Lower leg skin (tissue), 4 donors: ENCODE results near the gene SLC5A2. TPM values are rescaled to one million over a fixed set of nuclear protein-coding genes. Genes with fewer than 3 reads are reported as not detected.
"Not testable (repeated sequence)": the region's sequence is repeated elsewhere in the genome, so short reads cannot be mapped to it uniquely, and the experiment has no call there.

Source experiments
- DNase-seq, 2 donors: peaks; one replicate each; pipeline ENCODE4 v3.0.0-alpha.2; 2019; ENCODE audit warnings: low spot score in 2 of 2
- H3K4me3 ChIP-seq: fragments of 200-600 bp; sonication (generic); 2 replicates; pipeline ENCODE4 v1.5.1; 2017; ENCODE audit warnings: mild to moderate bottlenecking, low read depth; ENCODE audit not compliant: poor library complexity, severe bottlenecking
- POLR2A ChIP-seq, 2 donors: fragments of 450-650 bp; IDR thresholded peaks; one replicate each; pipeline ENCODE4 v1.6.1; 2016 to 2017; ENCODE audit warnings: antibody characterized with exemption in 2 of 2, mild to moderate bottlenecking in 1 of 2, moderate library complexity in 1 of 2
- WGBS, 2 donors: methylation state at CpG; one replicate each; pipeline ENCODE4 v1.1.5; 2018; 5-methylcytosine and 5-hydroxymethylcytosine counted together
- intact Hi-C: fragments of 100-400 bp; cut with DNase I; formaldehyde crosslinking; loops from one replicate; pipeline ENCODE4 v1.15.0; 2023; ENCODE audit warnings: low total_unique reads
- total RNA-seq, 4 donors: library from RNA; depleted of rRNA; stranded (reverse); fragments of >200 nt; gene quantifications; one replicate each; pipeline ENCODE4 v1.1.0, GENCODE V29; 2016
- TF ChIP-seq, protein P1 (sequence below), 3 donors: fragments of 450-650 bp; IDR thresholded peaks; one replicate each; pipeline ENCODE4 v1.5.1; 2016; ENCODE audit warnings: antibody characterized with exemption in 3 of 3, mild to moderate bottlenecking in 3 of 3, moderate library complexity in 2 of 3

SLC5A2 gene
- total RNA-seq, 4 donors from 2014 or later: 0.17 to 0.27 (median 0.21) TPM

DNA sequence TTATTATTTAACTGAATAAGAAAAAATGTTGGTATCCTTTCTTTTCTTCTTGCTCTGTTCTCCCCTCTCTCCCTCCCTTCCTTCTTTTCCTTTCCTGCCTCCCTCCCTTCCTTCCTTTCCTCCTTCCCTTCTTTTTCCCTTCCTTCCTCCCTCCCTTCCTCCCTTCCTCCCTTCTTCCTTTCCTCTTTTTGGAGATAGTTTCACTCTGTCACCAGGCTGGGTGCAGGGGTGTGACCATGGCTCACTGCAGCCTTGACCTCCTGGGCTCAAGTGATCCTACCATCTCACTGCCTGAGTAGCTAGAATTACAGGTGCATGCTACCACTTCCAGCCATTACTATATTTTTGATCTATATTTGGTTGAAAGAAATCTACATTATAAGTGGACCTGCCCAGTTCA is 31.0 kb downstream of the SLC5A2 start:
- no peak overlapping the region for H3K4me3 ChIP-seq
- intact Hi-C loops: no loop called here
- DNase-seq: no peak
- TF ChIP-seq, protein P1, sequence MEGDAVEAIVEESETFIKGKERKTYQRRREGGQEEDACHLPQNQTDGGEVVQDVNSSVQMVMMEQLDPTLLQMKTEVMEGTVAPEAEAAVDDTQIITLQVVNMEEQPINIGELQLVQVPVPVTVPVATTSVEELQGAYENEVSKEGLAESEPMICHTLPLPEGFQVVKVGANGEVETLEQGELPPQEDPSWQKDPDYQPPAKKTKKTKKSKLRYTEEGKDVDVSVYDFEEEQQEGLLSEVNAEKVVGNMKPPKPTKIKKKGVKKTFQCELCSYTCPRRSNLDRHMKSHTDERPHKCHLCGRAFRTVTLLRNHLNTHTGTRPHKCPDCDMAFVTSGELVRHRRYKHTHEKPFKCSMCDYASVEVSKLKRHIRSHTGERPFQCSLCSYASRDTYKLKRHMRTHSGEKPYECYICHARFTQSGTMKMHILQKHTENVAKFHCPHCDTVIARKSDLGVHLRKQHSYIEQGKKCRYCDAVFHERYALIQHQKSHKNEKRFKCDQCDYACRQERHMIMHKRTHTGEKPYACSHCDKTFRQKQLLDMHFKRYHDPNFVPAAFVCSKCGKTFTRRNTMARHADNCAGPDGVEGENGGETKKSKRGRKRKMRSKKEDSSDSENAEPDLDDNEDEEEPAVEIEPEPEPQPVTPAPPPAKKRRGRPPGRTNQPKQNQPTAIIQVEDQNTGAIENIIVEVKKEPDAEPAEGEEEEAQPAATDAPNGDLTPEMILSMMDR (IDR thresholded peaks at IDR 0.05): no peak
- TF ChIP-seq POLR2A (IDR thresholded peaks at IDR 0.05): no peak

DNA sequence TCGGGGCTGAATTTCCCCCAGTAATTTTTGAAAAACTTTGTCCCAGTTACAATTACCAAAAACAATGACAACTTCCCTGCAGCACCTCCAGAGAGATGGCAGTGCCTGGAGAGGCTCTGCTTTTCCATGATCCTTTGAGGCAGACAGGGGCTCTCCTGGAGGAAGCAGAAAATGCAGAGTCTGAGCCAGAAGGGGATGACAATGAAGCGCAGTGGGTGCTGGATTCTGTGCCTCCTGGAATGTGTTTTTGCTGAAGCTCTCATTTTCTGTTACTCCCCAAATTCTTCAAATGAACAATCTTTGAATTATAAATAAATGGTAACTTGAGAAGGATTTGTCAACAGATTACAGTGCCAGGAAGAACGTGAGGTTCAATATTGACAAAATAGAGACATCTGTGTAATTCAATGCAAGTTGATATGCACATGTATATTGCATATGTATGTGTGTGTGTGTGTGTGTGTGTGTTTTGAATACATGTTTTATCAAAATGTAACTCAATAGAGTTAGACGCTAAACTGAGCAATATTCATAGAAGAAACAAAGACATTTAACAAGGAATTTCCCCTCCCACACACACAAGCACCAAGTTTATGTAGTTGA is 35.0 kb downstream of the SLC5A2 start:
- H3K4me3 ChIP-seq: no peak overlapping the region
- DNase-seq: peak in 1 of 2 donors; percentile 8
- intact Hi-C loops: no loop called here
- WGBS, 2 donors: 76% methylated on average over 4 of the region's 4 CpGs
- TF ChIP-seq POLR2A (IDR thresholded peaks at IDR 0.05): no peak
- TF ChIP-seq, protein P1 (IDR thresholded peaks at IDR 0.05): no peak

DNA sequence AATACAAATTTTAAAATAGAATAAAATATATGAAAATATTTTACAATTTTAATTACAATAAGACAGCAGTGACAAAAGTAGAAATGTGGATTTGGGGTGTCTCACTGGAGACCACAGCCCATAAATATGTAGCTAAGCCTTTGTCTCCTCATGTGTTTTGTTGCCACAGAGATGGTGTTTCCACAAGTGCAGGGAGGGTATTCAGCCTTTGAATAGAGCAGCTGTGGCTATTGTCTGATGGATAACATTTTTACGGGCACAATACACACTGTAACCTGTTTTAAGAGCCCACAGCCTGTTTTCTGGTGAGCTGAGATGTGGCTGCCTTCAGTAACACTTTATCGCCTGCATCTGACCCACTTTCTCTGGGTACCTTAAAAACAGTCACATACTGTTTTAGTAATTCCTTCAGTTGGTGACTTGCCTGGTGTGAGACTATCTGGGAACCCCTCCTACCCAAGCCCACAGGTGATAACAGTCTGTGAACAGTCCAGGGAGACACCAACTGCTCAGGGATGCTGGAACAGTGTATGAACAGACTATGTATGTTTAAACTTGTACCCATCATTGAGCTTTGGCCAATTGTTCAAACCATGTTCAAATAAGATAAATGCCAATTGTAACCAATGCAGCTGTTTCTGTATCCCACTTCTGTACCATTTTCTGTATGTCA is 37.0 kb downstream of the SLC5A2 start:
- TF ChIP-seq POLR2A (IDR thresholded peaks at IDR 0.05): no peak
- TF ChIP-seq, protein P1 (IDR thresholded peaks at IDR 0.05): no peak
- no peak overlapping the region for H3K4me3 ChIP-seq
- intact Hi-C loops: no loop called here
- no peak for DNase-seq
- 75 to 88% methylated on average over 2 of the region's 2 CpGs for WGBS, 2 donors

DNA sequence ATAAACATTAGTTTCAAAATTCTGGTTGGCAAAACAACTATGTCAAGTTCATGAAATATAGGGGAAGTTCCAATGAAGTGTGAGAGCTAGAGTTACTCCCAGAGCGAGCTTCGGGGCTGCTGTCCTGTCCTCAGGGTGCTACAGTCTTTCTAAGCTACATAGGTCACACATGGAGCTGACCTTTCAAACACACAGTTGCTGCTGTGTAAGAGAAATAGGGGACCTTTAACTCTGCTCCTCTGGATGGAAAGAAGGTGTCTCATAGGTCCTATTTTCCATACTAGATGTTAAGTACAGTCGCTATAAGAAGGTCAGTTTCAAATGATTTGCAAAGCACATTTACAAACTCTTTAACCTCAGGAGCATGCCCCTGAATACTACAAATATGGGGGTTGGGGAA is 38.4 kb downstream of the SLC5A2 start:
- no peak for TF ChIP-seq POLR2A (IDR thresholded peaks at IDR 0.05)
- TF ChIP-seq, protein P1 (IDR thresholded peaks at IDR 0.05): no peak
- DNase-seq: no peak
- 74 to 83% methylated on average over 3 of the region's 3 CpGs for WGBS, 2 donors
- intact Hi-C loops: no loop called here
- H3K4me3 ChIP-seq: no peak overlapping the region

DNA sequence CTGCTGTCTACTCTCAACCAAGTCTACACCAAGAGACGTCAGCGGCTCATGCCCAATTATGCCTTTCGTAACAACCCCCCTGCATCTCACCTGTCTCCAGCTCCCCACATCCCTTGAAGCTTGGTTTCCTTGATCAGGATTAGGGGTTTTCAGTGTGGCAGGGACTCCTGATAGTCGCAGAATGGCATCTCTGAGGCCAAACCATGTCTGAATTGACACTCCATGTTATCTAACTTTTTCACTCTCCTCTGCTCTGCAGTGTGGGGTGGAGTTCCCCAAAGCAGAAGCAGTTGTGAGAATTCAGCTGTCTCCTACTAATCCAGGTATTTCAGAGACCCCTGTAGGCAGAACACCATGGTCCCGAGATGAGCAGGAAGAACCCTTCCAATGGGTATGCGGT is 39.1 kb downstream of the SLC5A2 start:
- H3K4me3 ChIP-seq: no peak overlapping the region
- intact Hi-C loops: no loop called here
- no peak for DNase-seq
- TF ChIP-seq, protein P1 (IDR thresholded peaks at IDR 0.05): no peak
- TF ChIP-seq POLR2A (IDR thresholded peaks at IDR 0.05): no peak
- 83 to 92% methylated on average over 6 of the region's 6 CpGs for WGBS, 2 donors

DNA sequence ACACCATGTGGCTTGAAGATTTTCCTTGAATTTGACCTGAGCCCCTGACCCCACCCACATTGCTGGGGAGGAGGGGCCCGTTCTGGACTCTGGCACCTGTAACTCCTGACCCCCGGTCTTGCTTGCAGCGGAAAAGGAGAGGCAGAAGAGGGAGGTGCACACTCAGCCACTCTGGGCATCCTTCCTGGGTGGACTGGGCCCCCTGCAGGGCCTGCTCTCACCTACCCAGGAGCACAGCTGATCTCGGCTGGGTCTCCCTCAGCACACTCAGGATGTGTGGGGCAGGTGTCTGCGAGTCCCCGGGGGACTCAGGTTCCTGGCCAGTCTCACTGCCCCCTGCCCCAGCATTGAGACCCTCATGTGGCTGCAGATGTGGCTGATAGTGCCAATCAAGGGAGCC is 40.8 kb downstream of the SLC5A2 start:
- DNase-seq, H3K4me3 ChIP-seq, intact Hi-C loops: not testable (repeated sequence)
- WGBS, 2 donors: 60 to 93% methylated on average over 2 to 4 of the region's 6 CpGs
